Ramos (cell line): Measurements from ENCODE around the gene SLC25A10.

Experiments
- in situ Hi-C: fragments of 300-500 bp; cut with MboI; formaldehyde crosslinking; loops from one replicate; pipeline ENCODE4 v1.14.3; 2022; ENCODE audit warnings: low sequenced_read_pairs; ENCODE audit not compliant: unreplicated experiment

SLC25A10 gene

DNA sequence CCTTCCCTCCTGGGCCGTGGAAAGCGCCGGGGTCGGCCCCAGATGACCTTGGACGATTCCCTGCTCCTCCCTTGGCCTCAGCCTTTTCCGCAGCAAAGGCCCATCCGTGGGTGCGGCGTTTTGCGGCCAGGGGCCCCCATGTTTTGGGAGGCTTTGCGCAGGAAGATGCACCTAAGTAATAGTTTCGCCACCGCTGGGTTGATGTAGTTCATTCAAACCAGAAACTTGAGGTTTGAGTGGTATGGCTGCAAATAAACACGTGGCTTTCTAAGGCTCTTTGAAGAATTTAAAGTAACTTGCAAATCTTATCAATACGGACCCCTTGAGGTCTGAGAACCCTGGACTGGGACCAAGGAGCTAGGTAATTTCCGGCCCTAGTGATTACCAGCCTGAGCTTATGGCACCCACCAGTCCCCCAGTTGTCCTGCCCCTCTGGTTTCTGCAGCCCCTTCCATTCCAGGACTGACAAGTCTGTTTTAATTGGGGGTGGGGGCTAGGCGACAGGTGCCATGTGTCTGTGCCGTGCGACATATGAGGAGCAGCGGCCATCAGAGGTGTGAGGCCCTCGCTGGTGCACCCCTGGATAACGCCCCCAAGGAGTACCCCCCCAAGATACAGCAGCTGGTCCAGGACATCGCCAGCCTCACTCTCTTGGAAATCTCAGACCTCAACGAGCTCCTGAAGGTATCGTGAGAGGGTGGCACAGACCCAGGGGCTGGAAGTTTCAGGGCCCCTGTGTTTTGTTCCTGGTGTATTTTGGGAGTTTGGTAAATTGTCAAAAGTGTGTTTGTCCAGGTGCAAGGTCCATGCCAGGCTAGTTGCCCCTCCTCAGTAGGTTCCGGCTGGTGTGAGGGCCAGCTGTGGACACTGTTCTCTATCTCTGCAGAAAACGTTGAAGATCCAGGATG is 8.1 kb upstream of the SLC25A10 start:
- in situ Hi-C loops = no loop called here

GRCh38 chr17:81705518-81706231 is 6.4 kb upstream of the SLC25A10 start:
- in situ Hi-C loops = no loop called here

DNA sequence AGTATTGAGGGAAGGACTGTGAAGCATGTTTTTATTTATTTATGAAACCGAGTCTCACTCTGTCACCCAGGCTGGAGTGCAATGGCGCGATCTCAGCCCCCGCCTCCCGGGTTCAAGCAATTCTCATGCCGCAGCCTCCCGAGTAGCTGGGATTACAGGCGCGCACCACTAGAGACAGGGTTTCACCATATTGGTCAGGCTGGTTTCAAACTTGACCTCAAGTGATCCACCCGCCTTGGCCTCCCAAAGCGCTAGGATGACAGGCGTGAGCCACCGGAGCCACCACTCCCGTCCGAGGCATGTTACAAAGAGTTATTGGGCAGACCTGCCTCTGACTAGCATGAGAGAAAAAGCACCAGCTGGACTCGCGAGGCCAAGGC is 5.9 kb upstream of the SLC25A10 start:
- in situ Hi-C loops = no loop called here

GRCh38 chr17:81706757-81707624 is 5.1 kb upstream of the SLC25A10 start:
- in situ Hi-C loops = no loop called here

GRCh38 chr17:81707725-81708646 is 4.1 kb upstream of the SLC25A10 start:
- in situ Hi-C loops = no loop called here

DNA sequence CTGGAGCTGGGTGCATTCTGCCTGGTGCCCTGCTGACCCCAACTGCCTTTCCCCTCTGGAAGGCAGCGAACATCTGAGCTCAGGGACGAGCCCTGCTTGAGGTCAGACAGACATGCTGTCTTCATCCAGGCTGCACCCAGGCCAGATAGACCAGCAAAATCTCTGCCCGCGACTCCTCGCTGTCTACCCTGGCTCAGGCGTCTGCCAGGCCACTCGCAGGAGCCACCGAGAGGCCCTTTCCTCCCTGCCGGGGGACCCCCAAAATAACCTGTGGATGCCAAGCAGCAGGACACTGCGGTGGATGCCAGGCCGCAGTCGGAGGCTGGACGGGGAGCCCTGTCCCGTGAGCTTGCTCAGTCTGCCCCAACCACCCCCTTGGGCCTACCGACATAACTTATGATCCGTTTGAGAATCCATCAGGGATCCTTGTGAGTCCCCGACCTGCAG is 3.3 kb upstream of the SLC25A10 start:
- in situ Hi-C loops = no loop called here

DNA sequence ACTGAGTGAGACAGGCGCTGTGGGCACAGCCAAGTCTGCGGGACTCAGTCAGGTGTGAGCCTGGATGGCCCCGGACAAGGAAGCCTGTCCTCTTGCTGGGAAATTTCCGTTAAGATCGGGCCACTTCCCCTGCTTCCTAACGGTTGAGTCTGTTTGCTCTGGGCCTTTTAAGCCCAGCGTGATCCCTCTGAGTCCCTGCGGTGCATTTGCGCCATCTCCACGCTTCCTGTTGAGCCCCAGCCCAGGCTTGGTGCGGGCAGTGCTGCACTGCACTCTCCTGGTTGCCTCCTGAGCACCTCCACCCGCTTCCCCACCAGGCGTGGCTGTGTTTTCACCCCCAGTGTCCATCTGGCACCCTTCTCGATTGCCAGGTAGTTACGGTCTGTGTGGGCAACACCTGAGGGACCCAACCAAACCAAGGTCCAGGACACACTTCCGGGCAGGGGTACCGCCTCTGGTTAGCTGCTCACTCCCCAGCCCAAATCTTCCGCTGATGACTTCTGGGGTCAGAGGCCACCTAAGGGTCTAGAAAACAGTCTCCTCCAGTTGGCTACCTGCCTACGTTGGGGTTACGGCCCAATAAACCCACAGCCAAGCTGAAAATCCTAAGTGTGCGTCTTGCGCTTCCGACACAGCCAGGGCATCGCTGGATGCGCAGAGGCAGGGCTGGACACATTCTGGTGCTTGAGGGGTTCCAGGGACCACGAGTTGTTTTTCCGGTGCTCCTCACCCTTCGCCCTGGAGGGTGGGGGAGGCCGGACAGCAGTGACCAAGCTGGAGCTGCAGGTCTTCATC is 1.4 kb upstream of the SLC25A10 start:
- in situ Hi-C loops = no loop called here

- in situ Hi-C loops = no loop called here
Measured at GRCh38 chr17:81712468-81713003, 452 bp downstream of the SLC25A10 start.

- in situ Hi-C loops = no loop called here
Measured at GRCh38 chr17:81713004-81713555, 996 bp downstream of the SLC25A10 start.

- in situ Hi-C loops = no loop called here
Measured at GRCh38 chr17:81713556-81714411, 1.7 kb downstream of the SLC25A10 start.

DNA sequence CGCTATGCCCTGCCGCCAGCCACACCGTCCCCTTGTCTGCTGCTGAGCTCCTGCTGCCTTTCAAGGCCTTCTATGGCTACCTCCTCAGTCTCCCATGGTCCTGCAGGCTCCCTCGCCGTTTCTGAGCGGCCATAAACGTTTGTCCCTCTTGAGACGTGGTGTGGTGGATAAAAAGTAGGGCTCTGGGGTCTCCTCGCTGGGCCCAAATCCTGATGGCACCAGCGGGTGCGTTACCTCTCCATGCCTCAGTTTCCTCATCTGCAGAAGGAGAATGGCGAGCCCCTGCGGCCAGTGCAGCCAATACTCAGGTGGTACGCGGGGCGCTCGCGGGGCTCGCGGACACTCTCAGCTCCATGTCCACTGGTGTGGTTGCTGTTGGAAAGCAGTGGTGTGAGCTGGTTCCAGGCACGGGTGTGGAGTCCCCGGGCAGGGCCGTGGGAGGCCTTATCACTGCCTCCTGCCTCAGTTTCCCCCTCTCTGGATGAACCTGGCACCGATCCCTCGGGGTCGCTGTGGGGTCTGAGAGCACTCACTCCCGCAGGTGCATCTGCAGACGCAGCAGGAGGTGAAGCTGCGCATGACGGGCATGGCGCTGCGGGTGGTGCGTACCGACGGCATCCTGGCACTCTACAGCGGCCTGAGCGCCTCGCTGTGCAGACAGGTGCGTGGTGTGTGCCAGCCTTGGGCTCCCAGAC is 2.5 kb downstream of the SLC25A10 start:
- in situ Hi-C loops = no loop called here

DNA sequence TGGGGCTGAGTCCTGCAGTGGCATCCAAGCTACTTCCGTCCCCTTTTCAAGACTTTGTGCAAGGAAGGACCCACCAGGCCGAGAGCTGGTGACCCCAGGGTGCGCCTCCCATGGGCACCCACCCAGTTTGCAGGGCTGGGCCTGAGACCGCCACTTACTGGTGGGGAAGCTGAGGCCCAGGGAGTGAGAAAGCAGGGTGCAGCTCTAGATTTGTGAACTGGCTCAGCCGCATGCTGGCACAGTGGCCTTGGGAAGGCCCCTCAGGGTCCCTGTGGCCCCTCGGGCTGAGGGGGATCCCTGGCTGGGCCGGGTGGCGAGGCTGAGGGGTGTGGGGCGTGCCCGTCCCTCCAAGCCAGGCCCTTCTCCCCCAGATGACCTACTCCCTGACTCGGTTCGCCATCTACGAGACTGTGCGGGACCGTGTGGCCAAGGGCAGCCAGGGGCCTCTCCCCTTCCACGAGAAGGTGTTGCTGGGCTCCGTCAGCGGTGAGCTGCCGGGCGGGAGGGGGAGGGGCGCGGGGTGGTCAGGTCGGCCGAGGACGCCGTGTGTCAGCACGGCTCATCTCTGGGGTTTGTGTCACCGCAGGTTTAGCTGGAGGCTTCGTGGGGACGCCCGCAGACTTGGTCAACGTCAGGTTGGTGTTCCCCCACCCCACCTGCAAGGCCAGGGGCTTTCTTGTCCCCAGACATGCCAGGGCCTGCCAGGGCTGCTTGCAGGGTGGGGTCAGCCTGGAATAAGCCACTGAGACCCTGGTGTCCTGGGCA is 3.2 kb downstream of the SLC25A10 start:
- in situ Hi-C loops = no loop called here

DNA sequence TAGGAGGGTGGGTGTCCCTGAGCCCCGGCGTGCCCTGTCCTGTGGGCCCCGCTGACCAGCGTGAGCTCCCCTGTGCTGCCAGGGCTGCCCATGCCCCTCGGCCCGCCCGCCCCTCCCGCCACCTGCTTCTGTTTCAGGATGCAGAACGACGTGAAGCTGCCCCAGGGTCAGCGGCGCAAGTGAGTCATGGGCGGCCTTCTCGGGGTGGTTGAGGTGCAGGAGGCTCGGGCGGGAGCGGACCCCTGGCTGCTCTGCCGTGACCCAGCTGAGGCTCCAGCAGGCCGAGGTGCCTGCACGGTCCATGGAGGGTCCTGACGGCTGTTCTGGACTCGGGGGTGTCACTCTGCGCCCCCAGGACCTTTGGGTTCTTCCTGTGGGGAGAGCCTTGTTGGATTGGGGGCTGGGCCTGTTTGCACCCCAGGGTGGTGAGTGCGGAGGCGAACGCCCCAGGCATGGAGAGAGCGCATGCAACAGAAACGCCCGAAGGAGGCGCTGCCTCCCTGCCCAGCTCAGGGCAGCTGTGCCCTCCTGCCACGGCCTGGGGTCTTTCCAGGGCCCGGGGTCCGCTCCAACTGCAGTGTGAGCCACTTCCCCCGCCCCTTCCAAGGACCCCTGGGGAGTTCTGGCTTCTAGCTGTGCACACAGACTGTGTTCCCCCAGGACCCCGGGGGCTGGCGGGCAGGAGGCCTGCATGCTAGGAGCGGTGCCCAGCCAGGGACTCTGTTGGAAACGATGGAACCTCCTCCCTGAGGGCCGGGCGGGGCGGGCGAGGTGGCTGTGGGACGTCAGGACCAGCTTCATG is 4.0 kb downstream of the SLC25A10 start:
- in situ Hi-C loops = no loop called here

GRCh38 chr17:81716674-81716996 is 4.6 kb downstream of the SLC25A10 start:
- in situ Hi-C loops = no loop called here

DNA sequence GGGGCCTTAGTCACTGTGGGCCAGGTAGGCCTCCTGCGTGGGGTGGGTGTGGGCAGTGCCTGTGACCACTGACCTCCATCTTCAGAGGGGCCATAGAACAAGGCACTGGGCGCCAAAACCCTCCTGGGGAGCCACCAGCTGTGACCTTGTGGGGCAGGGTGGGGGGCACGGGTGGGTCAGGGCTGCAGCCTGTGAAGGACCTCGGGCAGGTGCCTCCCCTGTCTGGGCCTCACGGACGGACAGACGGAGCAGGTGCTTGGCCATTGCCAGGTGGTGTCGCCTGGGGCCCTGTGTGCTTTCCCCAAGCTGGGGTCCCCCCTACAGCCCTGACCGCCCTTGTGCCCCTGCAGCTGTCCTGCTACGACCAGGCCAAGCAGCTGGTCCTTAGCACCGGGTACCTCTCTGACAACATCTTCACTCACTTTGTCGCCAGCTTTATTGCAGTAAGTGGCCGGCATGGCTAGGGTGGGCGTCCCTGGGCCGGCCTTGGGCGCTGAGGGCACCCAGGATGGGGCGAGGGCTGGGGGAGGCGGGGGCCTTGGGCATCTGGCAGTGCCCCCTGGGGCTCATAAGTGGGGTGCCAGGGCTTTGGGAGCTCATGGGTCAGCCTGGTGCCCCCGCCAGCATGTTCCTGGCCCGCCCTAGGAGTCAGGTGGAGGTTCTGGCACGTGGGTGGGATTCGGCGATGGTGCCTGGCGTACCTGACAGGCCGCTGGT is 5.1 kb downstream of the SLC25A10 start:
- in situ Hi-C loops = no loop called here
